Measurements from ENCODE around the gene BIRC2.

BIRC2 gene

DNA sequence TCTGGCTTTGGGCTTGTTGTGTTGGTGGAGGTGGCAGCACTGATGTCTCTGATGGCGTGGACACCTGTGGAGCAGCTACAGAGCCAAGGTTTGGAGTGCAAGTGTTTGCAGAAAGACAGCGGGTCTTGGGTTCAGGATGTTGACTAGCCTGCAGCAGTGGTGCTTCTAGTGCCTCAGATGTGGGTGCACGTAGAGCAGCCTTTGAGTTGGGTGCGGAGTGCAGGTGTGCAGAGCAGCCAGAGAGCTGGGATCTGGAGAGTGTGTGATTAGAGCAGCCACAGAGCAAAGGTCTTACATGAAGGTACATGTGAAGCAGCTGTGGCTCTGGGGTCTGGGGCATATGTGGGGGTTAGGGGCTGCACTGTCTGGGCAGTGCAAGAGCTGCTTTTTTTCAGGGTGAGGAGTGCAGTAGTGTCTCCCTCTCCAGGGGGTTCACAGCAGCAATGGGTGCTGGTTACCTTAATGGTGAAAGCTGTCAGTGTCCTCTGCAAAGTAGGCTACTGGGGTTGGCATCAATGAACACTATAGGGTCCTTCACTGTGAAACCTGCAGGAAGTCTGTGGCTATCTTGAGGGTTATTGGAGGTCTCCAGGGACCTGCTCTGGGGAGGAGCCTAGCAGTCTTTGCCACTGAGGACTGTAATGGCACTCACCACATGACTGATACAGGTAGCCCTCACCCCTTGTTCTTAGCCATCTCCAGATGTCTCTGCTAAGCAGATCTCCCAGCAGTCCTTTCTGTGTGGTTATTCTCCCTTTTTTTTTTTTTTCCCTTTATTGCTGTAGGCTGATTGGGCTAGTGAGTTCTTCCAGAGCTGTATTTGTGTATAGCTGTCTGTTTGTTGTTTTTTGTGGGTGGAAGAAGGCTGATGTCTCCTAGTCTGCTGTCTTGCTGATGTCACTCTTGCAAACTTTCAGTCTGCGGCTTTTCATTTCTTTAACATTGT, 14.3 kb downstream of the BIRC2 start:
- H3K36me3 ChIP-seq (ENCODE audit: control insufficient read depth in 2 of 2, insufficient read depth in 1 of 2, low read length in 2 of 2), result peaks cover 4 to 74% of the 10 kb centered on the region in 2 experiments
- CTCF ChIA-PET, result interaction anchor here (0.6 kb wide), 1 partner anchor 17 kb away, joined by 3 read pairs; no protein-coding TSS in a partner anchor
- no peak overlapping the region for H3K27ac ChIP-seq (ENCODE audit: extremely low read depth, low read depth, low read length)
- no peaks in the 10 kb centered on the region for H3K9me3 ChIP-seq (ENCODE audit: control insufficient read depth, insufficient read depth, low read depth, low read length)
- H3K4me1 ChIP-seq (ENCODE audit: control insufficient read depth, insufficient read depth, low read length), result no peaks in the 10 kb centered on the region
- TF ChIP-seq, protein P1, sequence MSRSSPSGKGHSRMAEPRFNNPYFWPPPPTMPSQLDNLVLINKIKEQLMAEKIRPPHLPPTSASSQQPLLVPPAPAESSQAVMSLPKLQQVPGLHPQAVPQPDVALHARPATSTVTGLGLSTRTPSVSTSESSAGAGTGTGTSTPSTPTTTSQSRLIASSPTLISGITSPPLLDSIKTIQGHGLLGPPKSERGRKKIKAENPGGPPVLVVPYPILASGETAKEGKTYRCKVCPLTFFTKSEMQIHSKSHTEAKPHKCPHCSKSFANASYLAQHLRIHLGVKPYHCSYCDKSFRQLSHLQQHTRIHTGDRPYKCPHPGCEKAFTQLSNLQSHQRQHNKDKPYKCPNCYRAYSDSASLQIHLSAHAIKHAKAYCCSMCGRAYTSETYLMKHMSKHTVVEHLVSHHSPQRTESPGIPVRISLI (tag by site-specific recombination; IDR thresholded peaks at IDR 0.05), result no peak
- TF ChIP-seq ZNF211 (tag by site-specific recombination; IDR thresholded peaks at IDR 0.05; ENCODE audit: low read depth) (no peak), ZNF658 (tag by site-specific recombination; IDR thresholded peaks at IDR 0.05) (no peak), ZNF175 (tag by site-specific recombination; IDR thresholded peaks at IDR 0.05) (no peak), ZNF138 (tag by site-specific recombination; IDR thresholded peaks at IDR 0.05; ENCODE audit: borderline replicate concordance) (no peak), ZNF266 (tag by site-specific recombination; IDR thresholded peaks at IDR 0.05; ENCODE audit: low read depth) (no peak), ZNF561 (tag by site-specific recombination; IDR thresholded peaks at IDR 0.05; ENCODE audit: borderline replicate concordance) (no peak), ZNF132 (tag by site-specific recombination; IDR thresholded peaks at IDR 0.05; ENCODE audit: borderline replicate concordance) (no peak)
- H3K4me3 ChIP-seq (ENCODE audit: low read depth, low read length), result no peak overlapping the region
- POLR2A ChIA-PET, result interaction anchor here (0.7 kb wide), 1 partner anchor 119 kb away, joined by 3 read pairs; no protein-coding TSS in a partner anchor

DNA sequence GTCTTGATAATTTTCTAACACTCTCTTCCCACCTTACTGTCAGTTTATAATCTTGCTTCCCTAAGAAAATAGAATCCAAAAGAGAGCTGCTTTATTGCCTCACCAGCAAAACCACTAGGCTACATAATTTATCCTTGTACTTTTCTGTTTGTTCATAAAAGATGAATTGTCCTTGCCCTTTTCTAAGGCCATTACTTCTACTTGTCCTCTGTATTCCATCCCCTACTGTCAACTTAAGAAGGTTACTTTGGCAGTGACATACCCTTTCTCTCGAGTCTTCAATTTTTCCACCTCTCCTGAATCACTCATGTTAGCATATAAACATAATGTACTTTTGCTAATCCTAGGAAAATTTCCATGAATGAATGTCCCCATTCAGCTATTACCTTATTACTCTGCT, 18.0 kb downstream of the BIRC2 start:
- TF ChIP-seq ZNF776 (tag by site-specific recombination; IDR thresholded peaks at IDR 0.05; ENCODE audit: borderline replicate concordance) (no peak), ZNF654 (tag by site-specific recombination; IDR thresholded peaks at IDR 0.05; ENCODE audit: low read depth) (no peak), KLF1 (tag by site-specific recombination; IDR thresholded peaks at IDR 0.05) (no peak), ZBTB17 (tag by site-specific recombination; IDR thresholded peaks at IDR 0.05) (no peak), ZNF501 (tag by site-specific recombination; IDR thresholded peaks at IDR 0.05) (no peak), ZNF830 (tag by site-specific recombination; IDR thresholded peaks at IDR 0.05; ENCODE audit: low read depth) (no peak), ZNF629 (tag by site-specific recombination; IDR thresholded peaks at IDR 0.05) (no peak), ZSCAN23 (tag by site-specific recombination; IDR thresholded peaks at IDR 0.05) (no peak), ZNF600 (tag by site-specific recombination; IDR thresholded peaks at IDR 0.05) (no peak), KLF7 (tag by site-specific recombination; IDR thresholded peaks at IDR 0.05; ENCODE audit: borderline replicate concordance) (no peak), ZNF677 (tag by site-specific recombination; IDR thresholded peaks at IDR 0.05) (no peak), ZFP37 (tag by site-specific recombination; IDR thresholded peaks at IDR 0.05) (no peak)
- TF ChIP-seq, protein P2, sequence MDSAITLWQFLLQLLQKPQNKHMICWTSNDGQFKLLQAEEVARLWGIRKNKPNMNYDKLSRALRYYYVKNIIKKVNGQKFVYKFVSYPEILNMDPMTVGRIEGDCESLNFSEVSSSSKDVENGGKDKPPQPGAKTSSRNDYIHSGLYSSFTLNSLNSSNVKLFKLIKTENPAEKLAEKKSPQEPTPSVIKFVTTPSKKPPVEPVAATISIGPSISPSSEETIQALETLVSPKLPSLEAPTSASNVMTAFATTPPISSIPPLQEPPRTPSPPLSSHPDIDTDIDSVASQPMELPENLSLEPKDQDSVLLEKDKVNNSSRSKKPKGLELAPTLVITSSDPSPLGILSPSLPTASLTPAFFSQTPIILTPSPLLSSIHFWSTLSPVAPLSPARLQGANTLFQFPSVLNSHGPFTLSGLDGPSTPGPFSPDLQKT (IDR thresholded peaks at IDR 0.05; ENCODE audit: borderline replicate concordance, low read depth, low read length), result no peak
- TF ChIP-seq, protein P1 (tag by site-specific recombination; IDR thresholded peaks at IDR 0.05), result no peak
- ChIA-PET CTCF (interaction anchor here (0.5 to 2.4 kb wide), 5 partner anchors 10 to 366 kb away, joined by 3 to 9 read pairs (median 3); no protein-coding TSS in a partner anchor), POLR2A (no interaction called here)
- Histone ChIP-seq H3K4me3 (ENCODE audit: low read depth, low read length) (no peak overlapping the region), H3K9me3 (ENCODE audit: control insufficient read depth, insufficient read depth, low read depth, low read length) (no peaks in the 10 kb centered on the region), H3K4me1 (ENCODE audit: control insufficient read depth, insufficient read depth, low read length) (no peaks in the 10 kb centered on the region), H3K27ac (ENCODE audit: extremely low read depth, low read depth, low read length) (no peak overlapping the region), H3K36me3 (ENCODE audit: control insufficient read depth in 2 of 2, insufficient read depth in 1 of 2, low read length in 2 of 2) (peaks cover 4 to 81% of the 10 kb centered on the region in 2 experiments)
